Large intestine (tissue), 3 donors: Measurements from ENCODE around the gene BSCL2. TPM values are rescaled to one million over a fixed set of nuclear protein-coding genes. Genes with fewer than 3 reads are reported as not detected.

Source experiments
- DNase-seq, 2 donors: peaks; one replicate each; pipeline versions ENCODE4 v3.0.0 to v3.0.0-alpha.2; 2013
- H3K27ac ChIP-seq: one replicate; pipeline ENCODE4 v1.5.1; 2013; ENCODE audit warnings: low read length
- H3K27me3 ChIP-seq: 2 replicates; pipeline ENCODE4 v1.6.1; 2013; ENCODE audit warnings: low read length; ENCODE audit not compliant: control insufficient read depth, insufficient read depth
- H3K36me3 ChIP-seq: 2 replicates; pipeline ENCODE4 v1.6.1; 2013; ENCODE audit warnings: low read length; ENCODE audit not compliant: control insufficient read depth, insufficient read depth
- H3K4me1 ChIP-seq: one replicate; pipeline ENCODE4 v1.6.1; 2013; ENCODE audit warnings: low read length; ENCODE audit not compliant: control insufficient read depth, insufficient read depth
- H3K4me3 ChIP-seq: one replicate; pipeline ENCODE4 v1.5.1; 2013; ENCODE audit warnings: low read length
- H3K9me3 ChIP-seq: one replicate; pipeline ENCODE4 v1.6.1; 2013; ENCODE audit warnings: mild to moderate bottlenecking, low read depth, low read length, moderate library complexity; ENCODE audit not compliant: control insufficient read depth
- WGBS: methylation state at CpG from one replicate; pipeline ENCODE4 v1.1.5; 2013; ENCODE audit warnings: low lambda C conversion rate; ENCODE audit not compliant: insufficient coverage; 5-methylcytosine and 5-hydroxymethylcytosine counted together
- polyA plus RNA-seq: library from polyadenylated mRNA; unstranded; fragments of 120-200 nt; gene quantifications from one replicate; pipeline ENCODE4 v1.2.1, GENCODE V29; 2013

The BSCL2 gene
- polyA plus RNA-seq, 1 donor, result 38.6 TPM

DNA sequence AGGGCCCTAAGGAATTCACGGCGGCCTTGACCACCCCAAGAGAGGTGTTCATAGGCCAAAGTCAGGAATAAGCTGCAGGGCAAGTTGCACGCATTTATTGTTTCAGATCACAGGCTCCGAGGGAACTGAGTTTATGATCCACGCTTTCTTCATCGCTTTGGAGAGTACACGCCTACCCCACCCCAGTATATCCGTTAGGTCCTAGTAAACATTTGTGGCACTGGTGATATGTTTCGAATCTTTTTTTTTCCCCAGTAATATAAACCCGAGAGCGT lies 61.6 kb downstream of the BSCL2 start:
- Histone ChIP-seq H3K4me3 (peak overlapping the region; percentile 94), H3K4me1 (peaks cover 15% of the 10 kb centered on the region), H3K27me3 (no peaks in the 10 kb centered on the region), H3K36me3 (peaks cover 43% of the 10 kb centered on the region), H3K27ac (peak overlapping the region; percentile 94), H3K9me3 (peaks cover 3% of the 10 kb centered on the region)
- no peak for DNase-seq
- no CpG with 5 or more reads among the region's 11 CpGs for WGBS

DNA sequence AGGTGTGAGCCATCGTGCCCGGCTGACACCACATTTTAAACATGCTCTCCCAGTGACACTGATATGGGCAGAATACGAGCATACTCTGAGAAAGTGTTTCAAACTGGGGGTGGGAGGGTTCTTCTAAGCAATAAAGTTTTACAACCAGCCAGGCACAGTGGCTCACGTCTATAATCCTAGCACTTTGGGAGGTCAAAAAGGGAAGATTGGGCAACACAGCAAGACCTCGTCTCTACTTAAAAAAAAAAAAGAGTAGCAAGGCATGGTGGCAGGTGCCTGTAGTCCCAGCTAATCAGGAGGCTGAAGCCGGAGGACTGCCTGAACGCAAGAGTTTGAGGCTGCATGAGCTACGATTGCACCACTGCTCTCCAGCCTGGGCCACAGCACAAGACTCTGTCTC lies 63.0 kb downstream of the BSCL2 start:
- no peak overlapping the region for H3K4me3 ChIP-seq
- H3K36me3 ChIP-seq, result peaks cover 42% of the 10 kb centered on the region
- H3K4me1 ChIP-seq, result peaks cover 15% of the 10 kb centered on the region
- H3K27ac ChIP-seq, result no peak overlapping the region
- peaks cover 3% of the 10 kb centered on the region for H3K9me3 ChIP-seq
- no peak for DNase-seq
- no CpG with 5 or more reads among the region's 8 CpGs for WGBS
- H3K27me3 ChIP-seq, result no peaks in the 10 kb centered on the region

Other genes with a start within 250 kb of the BSCL2 start
- gene AHNAK, start 160.6 kb downstream of the BSCL2 start, polyA plus RNA-seq, result 134 TPM
- 2,426 TPM for gene EEF1G, start 133.5 kb downstream of the BSCL2 start, polyA plus RNA-seq
- gene TUT1, start 115.9 kb downstream of the BSCL2 start, polyA plus RNA-seq, result 18.7 TPM
- gene MTA2, start 105.6 kb downstream of the BSCL2 start, polyA plus RNA-seq, result 51.6 TPM
- gene EML3, start 94.6 kb downstream of the BSCL2 start, polyA plus RNA-seq, result 25.3 TPM
- gene ROM1, start 94.2 kb downstream of the BSCL2 start, polyA plus RNA-seq, result 4.5 TPM
- gene B3GAT3, start 85.4 kb downstream of the BSCL2 start, polyA plus RNA-seq, result 40.0 TPM
- 272 TPM for gene GANAB, start 60.8 kb downstream of the BSCL2 start, polyA plus RNA-seq
- 15.2 TPM for gene INTS5, start 54.1 kb downstream of the BSCL2 start, polyA plus RNA-seq
- gene C11orf98, start 42.2 kb downstream of the BSCL2 start, polyA plus RNA-seq, result 60.4 TPM
- gene CSKMT, start 42.1 kb downstream of the BSCL2 start, polyA plus RNA-seq, result 8.7 TPM
- 10.4 TPM for gene UQCC3, start 35.8 kb downstream of the BSCL2 start, polyA plus RNA-seq
- gene LBHD1, start 35.2 kb downstream of the BSCL2 start, polyA plus RNA-seq, result 5.7 TPM
- 146 TPM for gene UBXN1, start 28.4 kb downstream of the BSCL2 start, polyA plus RNA-seq
- gene LRRN4CL, start 17.9 kb downstream of the BSCL2 start, polyA plus RNA-seq, result 2.9 TPM
- gene GNG3, start 252 bp upstream of the BSCL2 start, polyA plus RNA-seq, result 10.9 TPM
- gene HNRNPUL2, start 20.0 kb upstream of the BSCL2 start, polyA plus RNA-seq, result 65.1 TPM
- 37.9 TPM for gene TTC9C, start 21.1 kb upstream of the BSCL2 start, polyA plus RNA-seq
- gene ZBTB3, start 46.7 kb upstream of the BSCL2 start, polyA plus RNA-seq, result 7.2 TPM
- 87.5 TPM for gene POLR2G, start 54.2 kb upstream of the BSCL2 start, polyA plus RNA-seq
- gene TAF6L, start 64.0 kb upstream of the BSCL2 start, polyA plus RNA-seq, result 28.5 TPM
- 69.5 TPM for gene TMEM179B, start 80.0 kb upstream of the BSCL2 start, polyA plus RNA-seq
- 18.4 TPM for gene TMEM223, start 84.6 kb upstream of the BSCL2 start, polyA plus RNA-seq
- gene NXF1, start 98.0 kb upstream of the BSCL2 start, polyA plus RNA-seq, result 89.3 TPM
- 42.4 TPM for gene STX5, start 124.6 kb upstream of the BSCL2 start, polyA plus RNA-seq
- gene TEX54, start 125.4 kb upstream of the BSCL2 start, polyA plus RNA-seq, result 0.76 TPM
- 38.4 TPM for gene WDR74, start 132.2 kb upstream of the BSCL2 start, polyA plus RNA-seq
- 182 TPM for gene SLC3A2, start 173.5 kb upstream of the BSCL2 start, polyA plus RNA-seq
- 1.3 TPM for gene CHRM1, start 213.9 kb upstream of the BSCL2 start, polyA plus RNA-seq